Skeletal muscle tissue (tissue), 5 donors: ENCODE data around the gene HSF4. TPM values are rescaled to one million over a fixed set of nuclear protein-coding genes. Genes with fewer than 3 reads are reported as not detected.

Experiments
- H3K27ac ChIP-seq: one replicate; pipeline ENCODE4 v1.7.0; 2013; ENCODE audit warnings: mild to moderate bottlenecking, low read depth, low read length, inconsistent platforms
- H3K27me3 ChIP-seq, 3 donors: one replicate each; pipeline ENCODE4 v1.7.0; 2013; ENCODE audit warnings: low read length in 3 of 3; ENCODE audit not compliant: control insufficient read depth in 3 of 3, insufficient read depth in 3 of 3
- H3K36me3 ChIP-seq, 3 donors: one replicate each; pipeline ENCODE4 v1.7.0; 2013; ENCODE audit warnings: low read length in 3 of 3; ENCODE audit not compliant: control insufficient read depth in 3 of 3, insufficient read depth in 3 of 3
- H3K4me1 ChIP-seq, 3 donors: one replicate each; pipeline ENCODE4 v1.7.0; 2013; ENCODE audit warnings: low read length in 3 of 3, mild to moderate bottlenecking in 3 of 3; ENCODE audit not compliant: control insufficient read depth in 3 of 3, insufficient read depth in 3 of 3
- H3K4me3 ChIP-seq, 3 donors: one replicate each; pipeline ENCODE4 v1.7.0; 2013; ENCODE audit warnings: low read length in 3 of 3
- H3K9ac ChIP-seq, 3 donors: one replicate each; pipeline ENCODE4 v1.7.0; 2013; ENCODE audit warnings: low read length in 3 of 3, mild to moderate bottlenecking in 3 of 3, moderate library complexity in 2 of 3, low read depth in 1 of 3
- H3K9me3 ChIP-seq, 3 donors: one replicate each; pipeline ENCODE4 v1.7.0; 2013; ENCODE audit warnings: low read length in 3 of 3; ENCODE audit not compliant: control insufficient read depth in 3 of 3
- small RNA-seq: library from RNA; depleted of rRNA; stranded (forward); fragments of <200 nt; gene quantifications from one replicate; pipeline ENCODE3, GENCODE V24; 2014
- total RNA-seq: library from RNA; depleted of rRNA; stranded (reverse); fragments of >200 nt; gene quantifications from one replicate; pipeline ENCODE4 v1.2.3, GENCODE V29; 2014
- donor health status: Osteomylitis.

HSF4 gene
- total RNA-seq, 1 donor from 2014 or later: 3.7 TPM

DNA sequence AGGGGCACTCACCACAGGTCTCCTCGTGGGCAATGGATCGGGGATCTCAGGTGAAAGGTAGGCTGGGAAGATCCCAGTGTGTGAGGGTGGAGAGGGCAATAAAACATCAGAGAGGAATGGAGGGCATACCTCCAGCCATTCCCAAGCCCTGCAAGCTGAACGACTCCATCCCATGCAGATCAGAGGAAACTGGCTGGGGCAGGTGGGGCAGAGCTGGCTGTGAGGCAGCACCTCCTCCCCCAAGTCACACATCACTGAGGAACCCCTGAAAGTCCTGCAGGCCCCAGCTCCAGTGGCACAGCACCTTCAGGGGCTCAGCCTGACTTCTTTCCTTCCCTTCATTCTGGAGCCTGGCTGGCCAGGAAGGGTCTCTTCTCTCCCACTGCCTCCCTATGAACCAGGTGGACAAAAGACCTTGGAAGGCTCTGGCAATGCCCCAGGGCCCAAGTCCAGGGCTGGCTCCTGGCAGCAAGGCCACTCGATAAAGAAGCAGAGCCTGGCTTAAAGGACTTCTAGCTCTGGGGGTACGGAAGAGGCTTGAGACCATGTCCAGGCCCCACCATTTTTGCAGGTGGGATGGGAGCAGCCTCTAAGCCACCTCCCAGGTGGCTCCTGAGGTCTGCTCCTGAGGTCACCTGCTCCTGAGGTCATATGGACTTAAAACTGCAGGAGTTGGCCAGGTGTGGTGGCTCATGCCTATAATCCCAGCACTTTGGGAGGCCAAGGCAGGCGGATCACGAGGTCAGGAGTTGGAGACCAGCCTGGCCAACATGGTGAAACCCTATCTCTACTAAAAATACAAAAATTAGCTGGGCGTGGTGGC lies 48.9 kb downstream of the HSF4 start:
- peaks cover 0 to 7% (median 2%) of the 10 kb centered on the region in 3 donors for H3K36me3 ChIP-seq

DNA sequence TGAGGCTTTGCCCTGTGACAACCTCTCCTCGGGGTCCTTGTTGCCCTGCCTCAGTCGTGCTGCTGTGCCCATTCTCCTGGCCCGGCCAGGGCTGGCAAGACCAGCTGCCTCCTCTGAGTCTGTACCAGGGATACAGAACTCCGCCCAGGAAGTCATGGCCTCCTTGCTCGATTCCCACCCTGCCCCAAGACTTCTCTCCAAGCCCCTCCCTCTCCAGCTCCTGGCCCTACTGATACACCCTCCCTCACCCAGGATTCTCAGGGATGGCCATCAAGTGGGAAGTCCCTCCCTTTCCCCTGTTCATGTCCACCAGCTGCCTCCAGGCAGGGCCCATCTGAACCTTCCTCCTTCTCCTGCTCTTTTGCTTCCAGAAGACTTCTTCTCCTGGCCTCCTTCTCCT lies 51.2 kb downstream of the HSF4 start:
- no peak overlapping the region for H3K9ac ChIP-seq
- H3K4me1 ChIP-seq: peaks cover 28 to 47% (median 40%) of the 10 kb centered on the region in 3 donors
- no peaks in the 10 kb centered on the region for H3K27me3 ChIP-seq
- no peak overlapping the region for H3K4me3 ChIP-seq
- H3K9me3 ChIP-seq: no peaks in the 10 kb centered on the region
- H3K36me3 ChIP-seq: peaks cover 2 to 11% (median 3%) of the 10 kb centered on the region in 3 donors
- H3K27ac ChIP-seq: no peak overlapping the region

More for the DNA sequence above, 48.9 kb downstream of the HSF4 start:
- Histone ChIP-seq H3K27me3 (no peaks in the 10 kb centered on the region), H3K9ac (peak overlapping the region in 1 of 3 donors; percentile 25), H3K4me3 (no peak overlapping the region), H3K9me3 (no peaks in the 10 kb centered on the region), H3K4me1 (peaks cover 46 to 70% (median 57%) of the 10 kb centered on the region in 3 donors), H3K27ac (no peak overlapping the region)

DNA sequence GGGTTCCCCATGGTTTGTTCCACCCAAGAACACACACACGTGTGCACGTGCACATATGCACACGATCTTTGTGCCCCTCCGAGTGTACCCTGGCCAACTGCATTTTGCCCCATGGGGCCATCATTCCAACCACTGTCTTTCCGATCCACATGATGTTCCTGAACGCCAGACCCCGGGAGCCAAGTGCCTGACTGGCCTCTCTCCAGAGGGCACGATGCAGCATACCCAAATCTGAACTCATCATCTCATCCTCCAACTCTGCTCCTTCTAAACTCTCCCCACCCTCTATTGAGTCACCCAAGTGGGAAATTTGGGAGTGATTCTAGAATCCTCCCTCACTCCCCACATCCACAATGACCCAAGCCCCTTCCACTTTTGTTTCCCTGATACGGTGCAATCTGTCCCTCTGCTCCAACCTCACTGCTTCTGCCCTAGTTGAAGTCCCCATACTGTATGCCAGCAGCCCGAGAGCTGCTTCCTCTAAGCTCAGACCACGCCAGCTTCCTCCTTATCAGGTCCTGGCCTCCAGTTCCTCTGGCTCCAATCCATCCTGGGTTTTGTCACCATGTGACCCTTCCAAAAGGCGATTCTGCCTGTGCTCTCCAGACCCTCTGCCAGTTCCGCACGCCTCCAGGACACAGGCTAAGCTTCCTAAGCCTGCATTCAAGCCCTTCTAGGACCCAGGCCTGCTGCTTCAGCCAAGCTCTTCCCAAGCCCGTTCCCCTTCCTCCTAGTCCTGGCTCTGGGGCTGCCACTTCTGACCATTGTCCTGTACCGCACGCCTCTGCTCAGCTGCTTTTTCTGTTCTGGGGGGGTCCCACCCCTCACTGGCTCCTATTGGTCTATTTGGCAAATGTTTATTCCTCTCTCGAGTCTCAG lies 52.3 kb downstream of the HSF4 start:
- Histone ChIP-seq H3K4me3 (peak overlapping the region in 1 of 3 donors; percentile 22), H3K27me3 (no peaks in the 10 kb centered on the region), H3K4me1 (peaks cover 26 to 44% (median 36%) of the 10 kb centered on the region in 3 donors), H3K36me3 (peaks cover 2 to 7% (median 3%) of the 10 kb centered on the region in 3 donors), H3K9ac (peak overlapping the region in 1 of 3 donors; percentile 9), H3K9me3 (no peaks in the 10 kb centered on the region), H3K27ac (no peak overlapping the region)

Small RNAs within 50 kb of the gene (small RNA-seq; reads per million reads assigned to genes)
- 2.1 reads per million, percentile 86 among the genes with 10 or more reads in this experiment for gene MIR328

Other genes starting within 250 kb of the HSF4 start
- gene CDH16, start 245.9 kb upstream of the HSF4 start, total RNA-seq: not detected
- gene RRAD, start 239.2 kb upstream of the HSF4 start, total RNA-seq: 19.3 TPM
- 95.0 TPM for gene CIAO2B, start 230.3 kb upstream of the HSF4 start, total RNA-seq
- 15.7 TPM for gene CES2, start 229.2 kb upstream of the HSF4 start, total RNA-seq
- 0.52 TPM for gene CES3, start 203.5 kb upstream of the HSF4 start, total RNA-seq
- 1.0 TPM for gene CES4A, start 176.2 kb upstream of the HSF4 start, total RNA-seq
- 33.9 TPM for gene CBFB, start 135.6 kb upstream of the HSF4 start, total RNA-seq
- gene PHAF1, start 54.8 kb upstream of the HSF4 start, total RNA-seq: 17.7 TPM
- 7.8 TPM for gene B3GNT9, start 13.7 kb upstream of the HSF4 start, total RNA-seq
- gene TRADD, start 4.8 kb upstream of the HSF4 start, total RNA-seq: 6.3 TPM
- 1.6 TPM for gene FBXL8, start 4.8 kb upstream of the HSF4 start, total RNA-seq
- 11.0 TPM for gene NOL3, start 5.8 kb downstream of the HSF4 start, total RNA-seq
- gene MATCAP1, start 19.2 kb downstream of the HSF4 start, total RNA-seq: 5.2 TPM
- 5.2 TPM for gene EXOC3L1, start 25.4 kb downstream of the HSF4 start, total RNA-seq
- gene E2F4, start 27.4 kb downstream of the HSF4 start, total RNA-seq: 32.4 TPM
- not detected for gene ELMO3, start 34.4 kb downstream of the HSF4 start, total RNA-seq
- gene TMEM208, start 62.4 kb downstream of the HSF4 start, total RNA-seq: 24.5 TPM
- 5.2 TPM for gene FHOD1, start 82.7 kb downstream of the HSF4 start, total RNA-seq
- not detected for gene SLC9A5, start 84.2 kb downstream of the HSF4 start, total RNA-seq
- 7.3 TPM for gene PLEKHG4, start 114.8 kb downstream of the HSF4 start, total RNA-seq
- not detected for gene KCTD19, start 162.0 kb downstream of the HSF4 start, total RNA-seq
- not detected for gene LRRC36, start 162.1 kb downstream of the HSF4 start, total RNA-seq
- 135 TPM for gene TPPP3, start 228.8 kb downstream of the HSF4 start, total RNA-seq